ENCODE measurements around the gene NFE2L1.

DNA sequence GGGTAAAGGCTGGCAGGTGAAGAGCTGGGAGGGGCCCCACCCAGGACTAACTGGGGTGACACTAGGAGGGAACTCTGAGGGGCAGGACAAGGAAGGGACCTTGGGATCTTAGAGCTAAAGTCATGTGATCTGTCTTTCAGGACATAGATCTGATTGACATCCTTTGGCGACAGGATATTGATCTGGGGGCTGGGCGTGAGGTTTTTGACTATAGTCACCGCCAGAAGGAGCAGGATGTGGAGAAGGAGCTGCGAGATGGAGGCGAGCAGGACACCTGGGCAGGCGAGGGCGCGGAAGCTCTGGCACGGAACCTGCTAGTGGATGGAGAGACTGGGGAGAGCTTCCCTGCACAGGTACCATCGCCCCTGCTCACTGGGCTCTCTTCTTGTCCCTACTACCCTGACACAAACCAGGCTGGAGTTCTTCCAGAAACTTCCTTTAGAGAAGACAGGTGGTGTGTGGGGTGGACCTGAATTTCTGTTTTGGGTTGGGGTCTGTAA, 8.1 kb downstream of the NFE2L1 start:
- TF ChIP-seq MAX (IDR thresholded peaks at IDR 0.05; ENCODE audit: low read depth) (no peak), CTCF (IDR thresholded peaks at IDR 0.05) (no peak), FOXJ3 (CRISPR knock-in tag; IDR thresholded peaks at IDR 0.05) (no peak), FOXM1 (IDR thresholded peaks at IDR 0.05; ENCODE audit: low read depth) (no peak)
- TF ChIP-seq, protein P1, sequence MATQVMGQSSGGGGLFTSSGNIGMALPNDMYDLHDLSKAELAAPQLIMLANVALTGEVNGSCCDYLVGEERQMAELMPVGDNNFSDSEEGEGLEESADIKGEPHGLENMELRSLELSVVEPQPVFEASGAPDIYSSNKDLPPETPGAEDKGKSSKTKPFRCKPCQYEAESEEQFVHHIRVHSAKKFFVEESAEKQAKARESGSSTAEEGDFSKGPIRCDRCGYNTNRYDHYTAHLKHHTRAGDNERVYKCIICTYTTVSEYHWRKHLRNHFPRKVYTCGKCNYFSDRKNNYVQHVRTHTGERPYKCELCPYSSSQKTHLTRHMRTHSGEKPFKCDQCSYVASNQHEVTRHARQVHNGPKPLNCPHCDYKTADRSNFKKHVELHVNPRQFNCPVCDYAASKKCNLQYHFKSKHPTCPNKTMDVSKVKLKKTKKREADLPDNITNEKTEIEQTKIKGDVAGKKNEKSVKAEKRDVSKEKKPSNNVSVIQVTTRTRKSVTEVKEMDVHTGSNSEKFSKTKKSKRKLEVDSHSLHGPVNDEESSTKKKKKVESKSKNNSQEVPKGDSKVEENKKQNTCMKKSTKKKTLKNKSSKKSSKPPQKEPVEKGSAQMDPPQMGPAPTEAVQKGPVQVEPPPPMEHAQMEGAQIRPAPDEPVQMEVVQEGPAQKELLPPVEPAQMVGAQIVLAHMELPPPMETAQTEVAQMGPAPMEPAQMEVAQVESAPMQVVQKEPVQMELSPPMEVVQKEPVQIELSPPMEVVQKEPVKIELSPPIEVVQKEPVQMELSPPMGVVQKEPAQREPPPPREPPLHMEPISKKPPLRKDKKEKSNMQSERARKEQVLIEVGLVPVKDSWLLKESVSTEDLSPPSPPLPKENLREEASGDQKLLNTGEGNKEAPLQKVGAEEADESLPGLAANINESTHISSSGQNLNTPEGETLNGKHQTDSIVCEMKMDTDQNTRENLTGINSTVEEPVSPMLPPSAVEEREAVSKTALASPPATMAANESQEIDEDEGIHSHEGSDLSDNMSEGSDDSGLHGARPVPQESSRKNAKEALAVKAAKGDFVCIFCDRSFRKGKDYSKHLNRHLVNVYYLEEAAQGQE (IDR thresholded peaks at IDR 0.05; ENCODE audit: low read depth, low read length), result no peak

Measured in SK-N-SH (cell line).